ENCODE measurements around the gene DDIT4.

Gene DDIT4

DNA sequence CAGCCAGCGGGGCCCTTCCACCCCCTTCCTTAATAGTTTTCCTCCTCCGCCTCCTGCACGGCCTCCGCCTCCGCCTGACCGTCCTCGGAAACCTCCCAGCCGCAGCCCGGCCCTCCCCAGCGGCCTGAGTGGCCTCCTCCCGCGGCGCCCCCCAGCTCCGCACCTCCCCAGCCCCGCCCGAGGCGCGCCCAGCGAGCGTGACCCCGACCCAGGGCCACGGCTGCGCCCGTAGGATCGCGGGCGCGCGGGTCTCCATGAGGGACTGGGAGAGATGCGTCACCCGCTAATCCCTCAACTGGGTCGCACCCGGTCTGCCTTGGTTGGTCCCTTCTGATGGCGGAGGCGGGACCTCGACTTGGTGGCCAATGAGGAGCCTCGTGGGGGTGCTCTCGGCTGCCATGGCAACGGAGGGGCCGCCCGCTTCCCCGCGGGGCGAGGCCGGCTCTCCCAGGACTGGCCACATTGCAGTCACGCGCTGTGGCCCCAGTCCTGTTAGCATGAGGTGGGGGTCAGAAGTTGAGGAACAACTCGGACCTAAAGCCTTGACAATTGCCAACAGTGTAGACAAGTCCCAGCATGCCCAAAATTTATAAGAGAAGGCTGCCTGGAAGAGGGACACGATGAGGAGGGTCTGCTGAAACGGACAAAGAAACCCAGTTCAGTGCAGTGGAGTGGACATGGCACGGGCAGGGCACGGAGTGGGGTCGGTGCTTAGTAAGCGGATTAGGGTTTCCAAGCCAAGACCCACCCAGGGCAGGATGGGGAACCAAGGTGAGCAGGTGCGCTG is 24.3 kb downstream of the DDIT4 start:
- ATAC-seq, result peak; percentile 99
- TF ChIP-seq CSDC2 (CRISPR knock-in tag; IDR thresholded peaks at IDR 0.05) (0 out of 2 replicates have a peak, but pooled peaks have one; percentile 47), BACH2 (CRISPR knock-in tag; IDR thresholded peaks at IDR 0.05; ENCODE audit: borderline replicate concordance) (no peak), ZFP30 (CRISPR knock-in tag; IDR thresholded peaks at IDR 0.05) (no peak), TSHZ2 (CRISPR knock-in tag; IDR thresholded peaks at IDR 0.05) (no peak), RARB (CRISPR knock-in tag; IDR thresholded peaks at IDR 0.05) (no peak), ISL1 (CRISPR knock-in tag; IDR thresholded peaks at IDR 0.05) (no peak)
- TF ChIP-seq, protein P1, sequence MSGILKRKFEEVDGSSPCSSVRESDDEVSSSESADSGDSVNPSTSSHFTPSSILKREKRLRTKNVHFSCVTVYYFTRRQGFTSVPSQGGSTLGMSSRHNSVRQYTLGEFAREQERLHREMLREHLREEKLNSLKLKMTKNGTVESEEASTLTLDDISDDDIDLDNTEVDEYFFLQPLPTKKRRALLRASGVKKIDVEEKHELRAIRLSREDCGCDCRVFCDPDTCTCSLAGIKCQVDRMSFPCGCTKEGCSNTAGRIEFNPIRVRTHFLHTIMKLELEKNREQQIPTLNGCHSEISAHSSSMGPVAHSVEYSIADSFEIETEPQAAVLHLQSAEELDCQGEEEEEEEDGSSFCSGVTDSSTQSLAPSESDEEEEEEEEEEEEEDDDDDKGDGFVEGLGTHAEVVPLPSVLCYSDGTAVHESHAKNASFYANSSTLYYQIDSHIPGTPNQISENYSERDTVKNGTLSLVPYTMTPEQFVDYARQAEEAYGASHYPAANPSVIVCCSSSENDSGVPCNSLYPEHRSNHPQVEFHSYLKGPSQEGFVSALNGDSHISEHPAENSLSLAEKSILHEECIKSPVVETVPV (CRISPR knock-in tag; IDR thresholded peaks at IDR 0.05), result no peak

GRCh38 chr10:72298592-72299519 is 25.1 kb downstream of the DDIT4 start:
- TF ChIP-seq TOX (CRISPR knock-in tag; IDR thresholded peaks at IDR 0.05; ENCODE audit: borderline replicate concordance), result no peak
- TF ChIP-seq GLIS3 (CRISPR knock-in tag; IDR thresholded peaks at IDR 0.05), result no peak
- TF ChIP-seq, protein P1 (CRISPR knock-in tag; IDR thresholded peaks at IDR 0.05), result no peak
- no peak for TF ChIP-seq CSDC2 (CRISPR knock-in tag; IDR thresholded peaks at IDR 0.05)
- TF ChIP-seq ISL1 (CRISPR knock-in tag; IDR thresholded peaks at IDR 0.05), result no peak
- no peak for TF ChIP-seq ZNF8 (CRISPR knock-in tag; IDR thresholded peaks at IDR 0.05)
- no peak for TF ChIP-seq ZFP3 (CRISPR knock-in tag; IDR thresholded peaks at IDR 0.05)
- TF ChIP-seq ZNF565 (CRISPR knock-in tag; conservative IDR thresholded peaks at IDR 0.05; ENCODE audit: low read depth), result no peak
- no peak for TF ChIP-seq PPARA (CRISPR knock-in tag; IDR thresholded peaks at IDR 0.05; ENCODE audit: borderline replicate concordance)
- TF ChIP-seq BACH2 (CRISPR knock-in tag; IDR thresholded peaks at IDR 0.05; ENCODE audit: borderline replicate concordance), result no peak
- TF ChIP-seq TSHZ2 (CRISPR knock-in tag; IDR thresholded peaks at IDR 0.05), result no peak
- TF ChIP-seq RARB (CRISPR knock-in tag; IDR thresholded peaks at IDR 0.05), result no peak
- no peak for TF ChIP-seq ARNTL (CRISPR knock-in tag; IDR thresholded peaks at IDR 0.05; ENCODE audit: borderline replicate concordance, low read depth)
- TF ChIP-seq POU6F1 (CRISPR knock-in tag; IDR thresholded peaks at IDR 0.05; ENCODE audit: borderline replicate concordance, low read depth), result no peak
- no peak for TF ChIP-seq CREB5 (CRISPR knock-in tag; IDR thresholded peaks at IDR 0.05; ENCODE audit: low read depth)

More at GRCh38 chr10:72298592-72299519, 25.1 kb downstream of the DDIT4 start:
- ATAC-seq, result no peak

All from SK-N-SH treated with all-trans-retinoic acid at 6 μM for 48 hours (cell line).